IMR-90 (cell line): ENCODE measurements around the gene MAB21L4. TPM values are rescaled to one million over a fixed set of nuclear protein-coding genes. Genes with fewer than 3 reads are reported as not detected.

Experiments used
- ATAC-seq: fragments of 200-7000 bp; cut with Tn5 transposase; 2 replicates; pipeline ENCODE4 v1.9.1; 2020; ENCODE audit warnings: low read depth, mild to moderate bottlenecking, moderate library complexity
- BruUV-seq: library from RNA; stranded (reverse); fragments of 400-500 nt; replicated peaks from 2 replicates; lab custom pipeline; 2021; lab: Mats Ljungman, UMichigan
- CTCF ChIA-PET: fragments of 300-600 bp; formaldehyde crosslinking; extraction: SDS; loops from one replicate; lab custom pipeline; 2021; ENCODE audit warnings: antibody characterized with exemption; lab: Yijun Ruan, JAX
- POLR2A ChIA-PET: fragments of 300-600 bp; sonication (Branson Sonifier 250); formaldehyde crosslinking; loops from one replicate; lab custom pipeline; 2022; ENCODE audit warnings: antibody characterized with exemption; ENCODE audit not compliant: unreplicated experiment; lab: Charles Lee
- DNase-seq: peaks from one replicate; pipeline ENCODE4 v3.0.0; 2013
- H2AFZ ChIP-seq: replicated peaks from 2 replicates; pipeline ENCODE3; 2013; ENCODE audit warnings: low read length, mild to moderate bottlenecking; ENCODE audit not compliant: poor library complexity
- H2AK5ac ChIP-seq: 2 replicates; pipeline ENCODE4 v1.6.1; 2013; ENCODE audit warnings: low read depth, low read length, inconsistent platforms
- H2AK9ac ChIP-seq: replicated peaks from 2 replicates; pipeline ENCODE3; 2013; ENCODE audit warnings: mild to moderate bottlenecking, low read depth, low read length, moderate library complexity; ENCODE audit not compliant: poor library complexity
- H2BK120ac ChIP-seq: 2 replicates; pipeline ENCODE4 v1.6.1; 2013; ENCODE audit warnings: low read depth, low read length, inconsistent platforms
- H2BK15ac ChIP-seq: 3 replicates; pipeline ENCODE4 v1.6.1; 2013; ENCODE audit warnings: low read depth, low read length, inconsistent platforms
- H2BK20ac ChIP-seq: 2 replicates; pipeline ENCODE4 v1.6.1; 2013; ENCODE audit warnings: low read depth, mild to moderate bottlenecking, inconsistent platforms, low read length, moderate library complexity
- H2BK5ac ChIP-seq: 2 replicates; pipeline ENCODE4 v1.6.1; 2013; ENCODE audit warnings: mild to moderate bottlenecking, low read depth, low read length, inconsistent platforms; ENCODE audit not compliant: poor library complexity, severe bottlenecking
- H3K14ac ChIP-seq: replicated peaks from 2 replicates; pipeline ENCODE4 v1.6.1; 2013; ENCODE audit warnings: low read depth, low read length, inconsistent platforms
- H3K18ac ChIP-seq: 2 replicates; pipeline ENCODE4 v1.6.1; 2013; ENCODE audit warnings: low read depth, low read length, control low read depth
- H3K23ac ChIP-seq: 2 replicates; pipeline ENCODE4 v1.6.1; 2013; ENCODE audit warnings: low read depth, low read length, inconsistent platforms
- H3K27ac ChIP-seq: 2 replicates; pipeline ENCODE4 v1.5.1; 2013; ENCODE audit warnings: mild to moderate bottlenecking, control low read depth, low read length; ENCODE audit not compliant: insufficient read depth
- H3K27me3 ChIP-seq: 2 replicates; pipeline ENCODE4 v1.6.1; 2013; ENCODE audit warnings: low read length; ENCODE audit not compliant: control insufficient read depth, insufficient read depth
- H3K36me3 ChIP-seq: 2 replicates; pipeline ENCODE4 v1.6.1; 2013; ENCODE audit warnings: low read length, mixed read lengths; ENCODE audit not compliant: control insufficient read depth, insufficient read depth
- H3K4ac ChIP-seq: 2 replicates; pipeline ENCODE4 v1.6.1; 2013; ENCODE audit warnings: low read depth, low read length, inconsistent platforms
- H3K4me1 ChIP-seq: 2 replicates; pipeline ENCODE4 v1.6.1; 2013; ENCODE audit warnings: low read length, mixed read lengths; ENCODE audit not compliant: control insufficient read depth, insufficient read depth
- H3K4me2 ChIP-seq: 2 replicates; pipeline ENCODE4 v1.6.1; 2013; ENCODE audit warnings: low read depth, mild to moderate bottlenecking, control low read depth, low read length, moderate library complexity
- H3K4me3 ChIP-seq: 2 replicates; pipeline ENCODE4 v1.5.1; 2013; ENCODE audit warnings: low read depth, mild to moderate bottlenecking, control low read depth, low read length, moderate library complexity; ENCODE audit not compliant: insufficient read depth
- H3K56ac ChIP-seq: 2 replicates; pipeline ENCODE4 v1.6.1; 2013; ENCODE audit warnings: low read length, inconsistent platforms; ENCODE audit not compliant: insufficient read depth; ENCODE audit errors: extremely low read depth
- H3K79me1 ChIP-seq, 2 experiments: 2 replicates each; pipeline ENCODE4 v1.6.1; 2013; ENCODE audit warnings: low read length in 2 of 2, inconsistent platforms in 1 of 2, low read depth in 1 of 2
- H3K9ac ChIP-seq: 2 replicates; pipeline ENCODE4 v1.6.1; 2013; ENCODE audit warnings: low read depth, low read length, control low read depth
- H3K9me1 ChIP-seq: 2 replicates; pipeline ENCODE4 v1.6.1; 2013; ENCODE audit warnings: low read length, inconsistent platforms; ENCODE audit not compliant: insufficient read depth
- H3K9me3 ChIP-seq: 2 replicates; pipeline ENCODE4 v1.6.1; 2013; ENCODE audit warnings: low read length; ENCODE audit not compliant: control insufficient read depth, insufficient read depth
- H4K20me1 ChIP-seq: 2 replicates; pipeline ENCODE4 v1.6.1; 2013; ENCODE audit warnings: low read length, inconsistent platforms; ENCODE audit not compliant: insufficient read depth
- H4K5ac ChIP-seq: 2 replicates; pipeline ENCODE4 v1.6.1; 2013; ENCODE audit warnings: mild to moderate bottlenecking, low read depth, low read length, control low read depth
- H4K8ac ChIP-seq, 2 experiments: 2 replicates each; pipeline ENCODE4 v1.6.1; 2013; ENCODE audit warnings: low read depth in 2 of 2, low read length in 2 of 2, control low read depth in 1 of 2, inconsistent platforms in 1 of 2
- H4K91ac ChIP-seq: 2 replicates; pipeline ENCODE4 v1.6.1; 2013; ENCODE audit warnings: low read depth, low read length, inconsistent platforms; ENCODE audit not compliant: insufficient read depth
- RFX5 ChIP-seq: IDR thresholded peaks from 2 replicates; pipeline ENCODE4 v1.8.0; 2012; ENCODE audit warnings: low read depth, mild to moderate bottlenecking, low read length, moderate library complexity
- USF2 ChIP-seq: fragments of 150-350 bp; IDR thresholded peaks from 2 replicates; pipeline ENCODE4 v1.6.1; 2017; ENCODE audit warnings: mild to moderate bottlenecking, antibody characterized with exemption, low read length, low read depth
- WGBS, 2 experiments: methylation state at CpG; one replicate each; pipeline versions ENCODE4 v1.1.5 to v1.1.7; 2013; ENCODE audit warnings: missing lambda C conversion rate in 2 of 2; ENCODE audit not compliant: insufficient read length in 1 of 2; ENCODE audit errors: extremely low coverage in 2 of 2; 5-methylcytosine and 5-hydroxymethylcytosine counted together
- dilution Hi-C: fragments of 300-500 bp; cut with HindIII; formaldehyde crosslinking; loops from one replicate; pipeline ENCODE4 v1.14.3; 2018; ENCODE audit warnings: low sequenced_read_pairs; ENCODE audit not compliant: unreplicated experiment
- in situ Hi-C: fragments of 300-500 bp; cut with MboI; formaldehyde crosslinking; loops from 3 replicates; pipeline ENCODE4 v1.14.3; 2019; ENCODE audit warnings: low sequenced_read_pairs, inconsistent platforms, mixed read lengths
- intact Hi-C: fragments of 100-400 bp; cut with micrococcal nuclease; formaldehyde crosslinking; loops from 2 replicates; pipeline ENCODE4 v1.10.0; 2022
- polyA plus RNA-seq, 3 experiments: library from polyadenylated mRNA; depleted of rRNA; stranded (reverse); fragments of >200 nt; gene quantifications; 2 replicates each; pipeline ENCODE4 v1.2.3, GENCODE V29; 2012; ENCODE audit warnings: low replicate concordance in 1 of 3
- total RNA-seq: library from RNA; depleted of rRNA; stranded (reverse); fragments of >200 nt; gene quantifications from 2 replicates; pipeline ENCODE4 v1.2.3, GENCODE V29; 2012

MAB21L4 gene
- total and polyA plus RNA-seq, 2 of the 4 experiments (the other 2 are of a cell fraction) = not detected

- TF ChIP-seq USF2 = no peak
Observed at GRCh38 chr2:240889601-240890560, 6.1 kb downstream of the MAB21L4 start (continued).

GRCh38 chr2:240888890-240889573 lies 6.9 kb downstream of the MAB21L4 start:
- Histone ChIP-seq H2AFZ (no peak overlapping the region), H3K27ac (no peak overlapping the region), H3K4me3 (no peak overlapping the region), H3K27me3 (peaks cover 4% of the 10 kb centered on the region; the same call in 1 of the 2 replicates), H2BK15ac (no peak overlapping the region), H4K91ac (no peak overlapping the region), H4K20me1 (no peaks in the 10 kb centered on the region), H3K36me3 (no peaks in the 10 kb centered on the region), H3K9me1 (no peaks in the 10 kb centered on the region), H3K9ac (no peak overlapping the region), H3K56ac (no peak overlapping the region), H3K4me2 (no peak overlapping the region), H3K79me1 (no peaks in the 10 kb centered on the region), H4K5ac (no peak overlapping the region), H4K8ac (no peak overlapping the region), H2AK5ac (no peak overlapping the region), H3K4me1 (no peaks in the 10 kb centered on the region; the same call in 1 of the 2 replicates), H3K9me3 (no peaks in the 10 kb centered on the region), H3K18ac (no peak overlapping the region), H3K4ac (no peak overlapping the region), H2BK5ac (no peak overlapping the region), H3K14ac (no peak overlapping the region), H2BK20ac (no peak overlapping the region), H2AK9ac (no peak overlapping the region), H3K23ac (no peak overlapping the region), H2BK120ac (no peak overlapping the region)
- 53% methylated on average over 2 of the region's 11 CpGs; no CpG with 5 or more reads in 1 of the 2 experiments for WGBS, 2 experiments
- dilution Hi-C loops (no loop called here), in situ Hi-C loops (no loop called here), intact Hi-C loops (no loop called here)
- DNase-seq (no peak), ATAC-seq (no peak)
- no peak for TF ChIP-seq RFX5
- CTCF ChIA-PET = no interaction called here
- POLR2A ChIA-PET = no interaction called here
- BruUV-seq = no TSS peak
